ENCODE data around the gene RASSF5. TPM values are rescaled to one million over a fixed set of nuclear protein-coding genes. Genes with fewer than 3 reads are reported as not detected.
A peak's percentile ranks its signal among the peaks of the same experiment; 100 is the strongest.

Gene RASSF5
- total RNA-seq, 2 experiments from 2014 or later, result 184 to 216 TPM

DNA sequence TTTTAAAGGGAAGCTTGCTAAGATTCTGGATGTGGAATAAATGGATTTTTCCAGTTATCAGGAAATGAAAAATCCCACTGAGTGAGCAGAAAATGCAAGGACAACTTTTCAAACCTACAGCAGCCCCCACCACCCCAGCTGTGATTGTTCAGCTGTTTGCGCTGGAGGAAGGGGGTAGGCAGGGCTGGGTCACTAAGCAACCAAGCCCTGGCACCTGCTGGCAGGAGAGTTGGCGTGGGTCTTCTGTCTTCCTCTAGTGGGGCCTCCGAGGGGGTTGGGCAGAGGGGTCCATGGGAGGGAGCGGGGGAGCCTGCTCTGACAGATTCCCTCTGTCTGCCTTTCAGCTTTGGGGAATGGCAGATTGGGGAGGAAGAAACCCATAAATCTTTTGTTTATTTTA is 59.7 kb downstream of the RASSF5 start:
- Mint-ChIP-seq H3K27ac (peak overlapping the region; percentile 84), H3K4me3 (peak overlapping the region; percentile 33), H3K9me3 (ENCODE audit: low read depth) (no peaks in the 10 kb centered on the region), H3K36me3 (peaks cover 84% of the 10 kb centered on the region), H3K27me3 (no peaks in the 10 kb centered on the region), H3K4me1 (peaks cover 99% of the 10 kb centered on the region)
- DNase-seq, result no peak
- CTCF ChIA-PET, result interaction anchor here (0.9 to 21.2 kb wide), 4 partner anchors 10 to 21 kb away, joined by 3 to 490 read pairs (median 46); no protein-coding TSS in a partner anchor
- no peak for ATAC-seq

DNA sequence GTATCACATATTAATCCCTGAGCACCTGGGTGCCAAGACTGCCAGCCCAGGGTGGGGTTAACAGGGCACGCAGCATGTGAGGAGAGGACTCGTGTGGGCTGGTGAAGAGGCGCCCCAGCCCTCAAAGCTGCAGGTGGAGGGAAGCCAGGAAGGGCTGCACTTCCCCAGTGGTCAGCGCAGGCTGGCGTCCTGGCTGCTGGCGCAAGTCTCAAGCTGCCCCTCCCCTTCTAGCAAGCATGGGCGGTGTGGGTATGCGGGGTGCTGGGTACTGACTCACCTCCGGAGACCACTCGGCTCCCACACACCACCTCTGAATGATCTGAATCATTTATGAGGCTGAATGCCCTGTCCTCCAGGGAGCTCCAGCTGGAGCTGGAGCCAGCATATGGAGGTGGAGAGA is 60.9 kb downstream of the RASSF5 start:
- H3K27ac Mint-ChIP-seq, result peak overlapping the region; percentile 84
- peak; percentile 37 for ATAC-seq
- peak; percentile 55 for DNase-seq
- CTCF ChIA-PET, result interaction anchor here (1.1 to 21.2 kb wide), 6 partner anchors 8 to 95 kb away, joined by 3 to 490 read pairs (median 5); no protein-coding TSS in a partner anchor
- peaks cover 82% of the 10 kb centered on the region for H3K36me3 Mint-ChIP-seq
- H3K4me1 Mint-ChIP-seq, result peaks cover 97% of the 10 kb centered on the region
- H3K4me3 Mint-ChIP-seq, result peak overlapping the region; percentile 33
- H3K9me3 Mint-ChIP-seq (ENCODE audit: low read depth), result no peaks in the 10 kb centered on the region
- H3K27me3 Mint-ChIP-seq, result no peaks in the 10 kb centered on the region

DNA sequence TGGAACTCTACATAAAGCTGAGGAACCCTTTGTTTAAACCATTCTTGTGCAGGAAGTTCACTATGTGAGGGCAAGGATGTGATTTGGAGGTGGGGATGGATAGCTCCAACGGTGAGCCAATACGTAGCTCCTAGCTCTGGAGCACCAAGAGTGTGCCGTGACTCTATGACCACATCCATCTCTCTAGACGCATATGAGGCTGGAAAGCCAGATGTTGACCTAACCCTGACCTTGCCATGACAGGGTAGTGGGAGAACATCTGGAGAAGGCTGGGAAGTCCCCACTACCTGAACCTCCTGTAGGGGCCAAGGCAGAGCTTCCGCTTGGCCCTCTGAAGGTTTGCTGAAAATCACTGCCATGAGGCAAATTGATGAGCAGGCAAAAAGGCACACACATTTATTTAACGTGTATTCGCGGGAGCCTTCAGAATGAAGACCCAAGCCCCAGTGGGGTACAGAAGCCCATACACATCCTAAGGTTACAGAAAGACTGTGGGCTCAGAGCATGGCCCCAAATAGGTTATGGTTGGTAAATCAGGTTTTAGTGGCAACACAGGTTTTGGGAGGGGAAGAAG is 61.5 kb downstream of the RASSF5 start:
- ATAC-seq (peak; percentile 16), DNase-seq (no peak)
- Mint-ChIP-seq H3K27me3 (no peaks in the 10 kb centered on the region), H3K4me1 (peaks cover 97% of the 10 kb centered on the region), H3K27ac (peak overlapping the region; percentile 84), H3K4me3 (no peak overlapping the region), H3K9me3 (ENCODE audit: low read depth) (no peaks in the 10 kb centered on the region), H3K36me3 (peaks cover 82% of the 10 kb centered on the region)
- CTCF ChIA-PET, result interaction anchor here (1.1 to 21.2 kb wide), 7 partner anchors 9 to 94 kb away, joined by 3 to 490 read pairs (median 5); no protein-coding TSS in a partner anchor

DNA sequence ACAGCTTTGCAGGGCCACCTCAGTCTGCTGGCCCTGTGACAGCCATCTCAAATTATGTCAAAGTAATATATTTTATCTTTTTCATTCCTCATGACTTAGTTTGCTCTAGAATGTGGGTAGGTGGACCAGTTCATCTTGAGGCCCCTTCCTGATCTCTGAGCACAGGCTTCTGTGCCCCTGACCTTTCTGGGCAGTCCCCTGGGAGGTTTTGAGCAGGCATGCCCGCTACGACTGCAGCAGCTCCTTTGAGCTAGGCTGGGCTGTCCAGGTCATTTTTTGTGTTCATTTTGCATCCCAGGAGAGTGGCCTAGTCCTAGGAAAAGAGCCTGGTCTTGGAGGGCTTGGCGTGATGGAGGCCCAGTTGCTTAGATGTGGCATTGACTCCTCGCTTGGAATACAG is 62.2 kb downstream of the RASSF5 start:
- Mint-ChIP-seq H3K27me3 (no peaks in the 10 kb centered on the region), H3K27ac (peak overlapping the region; percentile 84), H3K4me3 (no peak overlapping the region), H3K4me1 (peaks cover 97% of the 10 kb centered on the region), H3K9me3 (ENCODE audit: low read depth) (no peaks in the 10 kb centered on the region), H3K36me3 (peaks cover 79% of the 10 kb centered on the region)
- CTCF ChIA-PET, result interaction anchor here (1.1 to 21.2 kb wide), 6 partner anchors 10 to 90 kb away, joined by 3 to 490 read pairs (median 5); no protein-coding TSS in a partner anchor
- ATAC-seq, result no peak
- no peak for DNase-seq

GRCh38 chr1:206570529-206570928 is 63.2 kb downstream of the RASSF5 start:
- no peak for ATAC-seq
- Mint-ChIP-seq H3K27ac (peak overlapping the region; percentile 54), H3K4me3 (no peak overlapping the region), H3K4me1 (peaks cover 96% of the 10 kb centered on the region), H3K27me3 (no peaks in the 10 kb centered on the region), H3K36me3 (peaks cover 71% of the 10 kb centered on the region), H3K9me3 (ENCODE audit: low read depth) (no peaks in the 10 kb centered on the region)
- CTCF ChIA-PET, result interaction anchor here (3.3 to 21.2 kb wide), 2 partner anchors 9 to 25 kb away, joined by 19 to 490 read pairs; no protein-coding TSS in a partner anchor
- no peak for DNase-seq

- CTCF ChIA-PET, result interaction anchor here (1.0 to 17.5 kb wide), 4 partner anchors 11 to 32 kb away, joined by 4 to 490 read pairs (median 193); no protein-coding TSS in a partner anchor
- ATAC-seq (no peak), DNase-seq (no peak)
- Mint-ChIP-seq H3K27ac (peak overlapping the region; percentile 95), H3K27me3 (no peaks in the 10 kb centered on the region), H3K36me3 (peaks cover 65% of the 10 kb centered on the region), H3K4me1 (peaks cover 94% of the 10 kb centered on the region), H3K9me3 (ENCODE audit: low read depth) (no peaks in the 10 kb centered on the region), H3K4me3 (no peak overlapping the region)
These were observed 65.5 kb downstream of the RASSF5 start for GRCh38 chr1:206572835-206573234.

DNA sequence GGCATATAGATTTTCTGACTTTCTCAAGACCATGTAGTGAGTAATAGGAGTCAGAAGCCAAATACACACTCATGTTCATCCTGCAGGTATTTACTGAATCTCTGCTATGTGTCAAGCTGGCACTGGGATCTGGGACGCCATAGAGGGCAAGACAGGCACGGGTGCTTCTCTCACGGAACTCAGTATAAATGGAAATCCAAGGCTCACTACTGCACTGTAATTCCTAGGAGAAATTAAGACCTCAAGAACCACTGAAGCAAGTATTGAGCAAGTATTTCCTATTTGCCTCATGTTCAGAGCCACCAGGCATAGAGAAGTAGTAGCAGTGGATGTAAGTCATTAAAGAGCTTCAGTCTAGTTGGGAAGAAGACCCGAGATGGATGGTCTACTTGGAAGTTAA is 66.0 kb downstream of the RASSF5 start:
- Mint-ChIP-seq H3K4me1 (peaks cover 94% of the 10 kb centered on the region), H3K4me3 (no peak overlapping the region), H3K27ac (peak overlapping the region; percentile 95), H3K27me3 (no peaks in the 10 kb centered on the region), H3K36me3 (peaks cover 66% of the 10 kb centered on the region), H3K9me3 (ENCODE audit: low read depth) (no peaks in the 10 kb centered on the region)
- DNase-seq (no peak), ATAC-seq (no peak)
- CTCF ChIA-PET, result interaction anchor here (13.5 to 17.5 kb wide), 2 partner anchors 13 to 32 kb away, joined by 381 to 490 read pairs; no protein-coding TSS in a partner anchor

- ATAC-seq (no peak), DNase-seq (no peak)
- Mint-ChIP-seq H3K9me3 (ENCODE audit: low read depth) (no peaks in the 10 kb centered on the region), H3K4me1 (peaks cover 94% of the 10 kb centered on the region), H3K27ac (peak overlapping the region; percentile 95), H3K4me3 (no peak overlapping the region), H3K36me3 (peaks cover 64% of the 10 kb centered on the region), H3K27me3 (no peaks in the 10 kb centered on the region)
- CTCF ChIA-PET, result interaction anchor here (3.1 to 17.5 kb wide), 3 partner anchors 14 to 103 kb away, joined by 13 to 490 read pairs (median 381); partner anchors contain the start of gene IKBKE
These were observed 66.4 kb downstream of the RASSF5 start for GRCh38 chr1:206573762-206574161.

GRCh38 chr1:206575165-206575893 is 68.0 kb downstream of the RASSF5 start:
- peak; percentile 54 for ATAC-seq
- no peaks in the 10 kb centered on the region for H3K27me3 Mint-ChIP-seq
- peak overlapping the region; percentile 70 for H3K4me3 Mint-ChIP-seq
- peak overlapping the region; percentile 95 for H3K27ac Mint-ChIP-seq
- H3K36me3 Mint-ChIP-seq, result peaks cover 65% of the 10 kb centered on the region
- H3K4me1 Mint-ChIP-seq, result peaks cover 96% of the 10 kb centered on the region
- peak; percentile 80 for DNase-seq
- CTCF ChIA-PET, result interaction anchor here (0.8 to 17.5 kb wide), 9 partner anchors 9 to 105 kb away, joined by 3 to 490 read pairs (median 5); partner anchors contain the start of genes DYRK3 and IKBKE
- no peaks in the 10 kb centered on the region for H3K9me3 Mint-ChIP-seq (ENCODE audit: low read depth)

- CTCF ChIA-PET, result interaction anchor here (0.5 to 17.5 kb wide), 10 partner anchors 8 to 106 kb away, joined by 3 to 490 read pairs (median 4); partner anchors contain the start of genes DYRK3 and IKBKE
- no peak for ATAC-seq
These were observed 68.8 kb downstream of the RASSF5 start for GRCh38 chr1:206575894-206576737.

GRCh38 chr1:206577626-206578025 is 70.3 kb downstream of the RASSF5 start:
- DNase-seq, result no peak
- Mint-ChIP-seq H3K9me3 (ENCODE audit: low read depth) (no peaks in the 10 kb centered on the region), H3K27me3 (no peaks in the 10 kb centered on the region), H3K27ac (peak overlapping the region; percentile 95), H3K4me1 (peaks cover 97% of the 10 kb centered on the region), H3K4me3 (peak overlapping the region; percentile 20), H3K36me3 (peaks cover 65% of the 10 kb centered on the region)
- no peak for ATAC-seq
- CTCF ChIA-PET, result interaction anchor here (0.7 to 17.5 kb wide), 5 partner anchors 10 to 58 kb away, joined by 3 to 490 read pairs (median 11); partner anchors contain the start of gene EIF2D

More at GRCh38 chr1:206575894-206576737, 68.8 kb downstream of the RASSF5 start:
- Mint-ChIP-seq H3K4me3 (peak overlapping the region; percentile 70), H3K9me3 (ENCODE audit: low read depth) (no peaks in the 10 kb centered on the region), H3K4me1 (peaks cover 96% of the 10 kb centered on the region), H3K27me3 (no peaks in the 10 kb centered on the region), H3K27ac (peak overlapping the region; percentile 95), H3K36me3 (peaks cover 67% of the 10 kb centered on the region)
- DNase-seq, result no peak

DNA sequence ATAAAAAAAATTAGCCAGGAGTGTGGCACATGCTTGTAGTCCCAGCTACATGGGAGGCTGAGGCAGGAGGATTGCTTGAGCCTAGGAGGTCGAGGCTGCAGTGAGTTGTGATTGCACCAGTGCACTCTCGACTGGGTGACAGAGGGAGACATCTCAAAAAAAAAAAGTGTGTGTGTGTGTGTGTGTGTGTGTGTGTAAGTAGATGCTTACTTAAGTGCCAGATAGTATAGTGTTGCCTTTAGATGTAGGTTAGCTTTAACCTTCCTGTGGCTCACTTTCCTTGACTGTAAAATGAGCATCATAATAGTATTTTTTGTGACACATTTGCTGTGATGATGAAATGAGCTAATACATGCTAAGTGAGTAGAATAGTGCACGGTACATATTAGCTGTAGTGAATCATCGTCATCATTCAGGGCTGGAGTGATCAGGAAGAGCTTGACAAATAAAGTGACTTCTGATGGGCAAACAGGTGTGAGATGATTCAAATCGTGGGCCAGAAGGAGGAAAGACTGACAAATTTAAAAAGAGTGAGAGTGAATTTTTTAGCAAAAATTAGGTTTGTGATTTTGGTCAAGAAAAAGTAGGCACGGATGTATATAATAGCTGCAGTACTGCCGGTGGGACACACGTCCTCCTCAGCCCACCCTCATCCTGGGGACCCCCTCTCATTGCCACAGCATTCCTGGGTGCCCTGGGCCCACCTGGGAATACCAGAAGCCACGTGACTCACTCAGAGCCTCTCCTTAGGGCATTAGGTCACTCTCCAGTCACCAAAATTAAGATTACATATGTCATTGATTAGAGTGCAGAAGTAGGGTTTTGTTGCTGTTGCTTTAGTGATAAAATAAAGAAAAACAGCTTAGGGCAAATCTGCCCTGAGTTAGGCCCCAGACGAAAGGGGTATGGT is 71.0 kb downstream of the RASSF5 start:
- no peaks in the 10 kb centered on the region for H3K9me3 Mint-ChIP-seq (ENCODE audit: low read depth)
- H3K36me3 Mint-ChIP-seq, result peaks cover 64% of the 10 kb centered on the region
- DNase-seq, result no peak
- H3K27ac Mint-ChIP-seq, result peak overlapping the region; percentile 95
- peak; percentile 35 for ATAC-seq
- H3K4me1 Mint-ChIP-seq, result peaks cover 97% of the 10 kb centered on the region
- H3K4me3 Mint-ChIP-seq, result peak overlapping the region; percentile 47
- no peaks in the 10 kb centered on the region for H3K27me3 Mint-ChIP-seq
- CTCF ChIA-PET, result interaction anchor here (0.7 to 17.5 kb wide), 8 partner anchors 10 to 107 kb away, joined by 3 to 490 read pairs (median 6); partner anchors contain the start of gene EIF2D

Data from activated CD8-positive, alpha-beta memory T cell treated with anti-CD3 and anti-CD28 coated beads, Interleukin-2, amount 10 ng/mL, durations not matched to agents 7 days and 5 days (primary cell).